Stimulated activated naive CD4-positive, alpha-beta T cell (primary cell): ENCODE data around the gene FAM168B.
"Not testable (repeated sequence)": the region's sequence is repeated elsewhere in the genome, so short reads cannot be mapped to it uniquely, and the experiment has no call there.

Experiments
- DNase-seq, 6 experiments: peaks; one replicate each; lab custom pipeline; 2025; lab: John Stamatoyannopoulos, UW

The FAM168B gene

DNA sequence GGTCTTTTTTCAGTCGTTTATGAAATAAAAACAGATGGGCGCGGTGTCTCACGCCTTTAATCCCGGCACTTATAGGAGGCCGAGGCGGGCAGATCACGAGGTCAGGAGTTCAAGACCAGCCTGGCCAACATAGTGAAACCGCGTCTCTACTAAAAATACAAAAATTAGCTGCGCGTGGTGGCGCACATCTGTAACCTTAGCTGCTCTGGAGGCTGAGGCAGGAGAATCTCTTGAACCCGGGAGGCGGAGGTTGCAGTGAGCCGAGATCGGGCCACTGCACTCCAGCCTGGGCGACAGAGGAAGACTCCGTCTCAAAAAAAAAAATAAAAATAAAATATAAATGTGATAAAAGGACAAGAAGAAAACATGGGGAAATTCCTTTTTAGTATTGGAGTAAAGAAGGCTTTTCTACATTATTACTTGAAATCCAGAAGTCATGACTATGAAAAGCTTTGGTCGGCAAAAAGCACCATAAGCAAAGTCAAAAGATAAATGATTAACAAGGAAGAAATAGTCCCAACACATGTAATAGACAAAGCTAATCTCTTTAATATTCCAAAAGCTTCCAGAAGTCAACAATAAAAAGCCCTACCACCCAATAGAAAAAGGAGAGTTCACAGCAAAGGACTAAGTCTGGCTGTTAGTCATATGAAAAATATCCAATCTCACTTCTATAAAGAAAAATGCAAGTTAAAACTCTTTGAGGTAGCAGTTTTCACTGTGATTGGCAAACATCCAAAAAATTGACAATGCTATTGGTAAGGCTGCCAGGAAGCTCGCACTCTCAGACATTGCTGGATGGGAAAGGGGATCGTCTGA lies 1.4 kb upstream of the FAM168B start:
- no peak for DNase-seq

DNA sequence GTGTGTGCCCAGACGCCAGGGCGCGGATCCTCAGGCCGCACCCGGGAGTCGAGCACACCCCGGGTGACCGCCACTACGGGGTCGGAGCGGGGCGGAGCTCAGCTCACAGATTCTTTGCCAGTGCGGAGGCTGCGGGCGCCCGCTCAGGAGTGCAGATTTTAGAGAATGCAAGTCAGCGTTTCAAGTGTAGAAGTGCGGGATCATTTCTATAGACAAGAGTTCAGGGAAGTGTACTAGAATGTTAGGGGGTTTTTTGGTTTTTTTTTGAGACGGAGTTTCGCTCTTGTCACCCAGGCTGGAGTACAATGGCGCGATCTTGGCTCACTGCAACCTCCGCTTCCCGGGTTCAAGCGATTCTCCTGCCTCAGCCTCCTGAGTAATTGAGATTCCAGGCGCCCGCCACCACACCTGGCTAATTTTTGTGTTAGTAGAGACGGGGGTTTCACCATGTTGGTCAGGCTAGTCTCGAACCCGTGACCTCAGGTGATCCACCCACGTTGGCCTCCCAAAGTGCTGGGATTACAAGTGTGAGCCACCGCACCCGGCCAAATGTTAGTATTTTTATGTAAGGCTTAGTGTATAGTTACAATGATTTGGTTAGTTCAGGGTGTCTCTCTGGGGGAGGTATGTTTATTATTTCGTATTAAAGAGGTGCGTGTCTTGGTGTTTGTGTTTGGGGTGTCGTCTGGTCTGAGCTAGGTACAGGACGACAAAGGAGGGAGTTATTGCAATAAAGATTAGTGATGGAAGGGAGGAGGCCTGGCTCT lies 619 bp upstream of the FAM168B start:
- peak in 2 of 6 experiments; percentile 63 to 77 for DNase-seq

DNA sequence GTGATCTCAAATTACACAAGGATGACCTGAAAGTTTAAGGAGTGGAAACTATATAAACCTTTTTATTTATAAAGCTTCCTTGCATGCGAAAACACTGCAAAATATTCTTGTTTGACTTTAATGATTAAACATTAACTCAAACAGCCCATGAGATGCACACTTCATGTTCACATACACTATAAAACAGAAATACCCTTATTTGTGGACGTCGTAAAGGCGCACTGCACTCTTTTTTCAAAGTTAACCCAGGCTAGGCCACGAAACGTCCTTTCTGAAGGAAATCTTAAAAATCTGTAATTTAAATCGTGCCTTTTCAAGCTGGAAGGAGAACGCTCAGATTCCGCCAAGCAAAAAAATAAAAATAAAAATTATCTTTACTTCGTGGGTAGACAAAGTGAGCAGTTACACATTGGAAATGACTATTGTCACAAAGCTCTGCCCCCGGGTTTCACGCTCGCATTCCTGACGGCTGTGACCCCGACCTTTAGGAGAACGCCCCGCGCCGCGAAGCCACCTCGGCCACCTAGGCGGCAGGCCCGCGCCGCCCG lies 728 bp downstream of the FAM168B start:
- DNase-seq = peak in 2 of 6 experiments; percentile 24

DNA sequence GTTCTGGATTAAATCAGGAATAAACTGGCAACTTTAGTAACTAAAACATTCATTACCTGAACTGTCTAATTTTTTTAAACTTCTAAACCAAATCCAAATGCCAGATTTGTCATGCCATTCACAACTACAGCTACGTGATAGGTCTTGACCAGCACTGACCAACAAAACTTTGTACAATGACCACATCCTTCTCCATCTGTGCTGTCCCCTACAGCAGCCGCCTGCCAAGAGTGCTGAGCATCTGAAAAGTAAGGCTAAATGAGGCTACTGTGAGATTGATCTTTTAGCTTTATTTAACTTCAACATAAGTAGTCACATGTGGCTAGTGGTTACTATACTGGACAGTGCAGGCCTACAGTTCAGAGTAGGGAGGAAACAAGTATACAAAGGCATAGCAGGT lies 7.6 kb downstream of the FAM168B start:
- no peak for DNase-seq

DNA sequence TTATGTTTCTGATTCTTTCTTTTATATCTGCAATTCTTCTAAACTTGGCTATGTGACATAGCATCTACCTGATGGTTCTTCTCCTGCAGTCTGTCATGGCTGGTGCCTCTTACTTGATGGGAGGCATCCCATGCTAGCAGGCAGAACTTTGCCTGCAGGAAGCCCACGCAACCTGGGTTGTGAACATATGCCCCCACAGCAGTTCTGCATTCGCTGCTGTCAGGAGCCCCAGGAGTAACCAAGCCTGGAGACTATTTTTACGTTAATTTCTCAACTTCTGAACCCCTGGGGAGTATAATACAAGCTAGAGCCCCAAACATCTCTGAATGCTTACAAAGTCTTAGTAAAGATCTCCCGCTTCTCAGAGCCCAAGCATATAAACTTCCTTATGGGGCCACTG lies 12.1 kb downstream of the FAM168B start:
- DNase-seq = no peak

DNA sequence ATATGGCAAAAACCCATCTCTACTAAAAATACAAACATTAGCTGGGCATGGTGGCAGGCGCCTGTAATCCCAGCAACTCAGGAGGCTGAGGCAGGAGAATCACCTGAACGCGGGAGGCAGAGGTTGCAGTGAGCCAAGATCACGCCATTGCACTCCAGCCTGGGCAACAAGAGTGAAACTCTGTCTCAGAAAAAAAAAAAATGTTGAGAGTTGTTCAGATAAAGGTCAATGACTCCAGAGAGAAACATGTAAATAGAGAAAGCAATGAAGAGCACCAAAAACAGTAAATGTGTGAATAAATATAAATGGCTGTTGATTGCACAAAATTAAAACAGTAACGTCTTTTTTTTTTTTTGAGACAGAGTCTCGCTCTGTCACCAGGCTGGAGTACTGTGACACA lies 13.3 kb downstream of the FAM168B start:
- DNase-seq = not testable (repeated sequence)

DNA sequence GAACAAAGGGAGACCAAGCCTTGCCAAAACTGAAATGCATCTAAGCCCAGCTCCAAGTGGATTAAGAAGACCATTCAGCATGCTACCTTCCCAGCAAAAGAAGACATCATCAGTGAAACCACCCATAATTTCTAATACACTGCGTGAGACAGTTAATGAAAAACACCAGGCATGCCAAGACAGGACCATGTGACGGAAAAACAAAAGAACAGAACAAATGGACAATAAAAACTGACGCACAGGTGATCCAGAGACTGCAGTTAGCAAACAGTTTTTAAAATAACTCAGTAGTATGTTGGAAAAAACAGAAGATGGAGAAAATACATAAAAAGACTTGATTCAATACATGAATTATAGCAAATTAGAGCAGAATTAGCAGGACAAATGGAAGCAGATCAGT lies 15.3 kb downstream of the FAM168B start:
- no peak for DNase-seq

DNA sequence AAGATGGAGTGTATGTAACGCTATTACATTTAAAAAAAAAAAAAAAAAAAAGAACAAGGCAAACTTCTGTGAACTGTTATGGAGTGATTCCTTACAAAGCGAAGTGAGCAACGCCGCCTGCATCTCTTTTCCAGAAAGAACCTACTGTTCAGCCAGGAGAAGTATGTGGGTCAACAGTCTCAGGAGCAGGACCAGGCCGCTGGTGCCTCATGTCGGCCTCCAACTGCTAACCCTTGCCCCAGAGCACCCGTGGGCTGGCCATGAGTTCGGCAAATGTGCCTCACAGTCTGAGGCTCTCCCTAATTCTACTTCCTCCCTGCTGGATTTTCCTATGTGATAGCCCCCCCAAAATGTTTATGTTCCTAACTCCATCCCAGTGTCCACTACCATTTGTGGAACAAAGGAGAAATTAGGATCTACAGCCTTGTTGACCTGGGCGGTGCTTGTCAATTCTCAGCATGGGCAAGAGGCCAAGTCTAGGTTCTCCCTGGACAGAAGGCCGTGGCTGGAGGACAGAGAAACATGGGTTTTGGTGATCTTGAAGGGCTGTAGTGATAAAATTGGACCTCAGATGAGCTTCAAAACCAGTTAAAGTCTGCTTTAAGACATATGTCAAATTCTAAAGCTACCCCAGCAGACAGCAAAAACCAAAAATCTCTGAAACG lies 15.9 kb downstream of the FAM168B start:
- DNase-seq = no peak

DNA sequence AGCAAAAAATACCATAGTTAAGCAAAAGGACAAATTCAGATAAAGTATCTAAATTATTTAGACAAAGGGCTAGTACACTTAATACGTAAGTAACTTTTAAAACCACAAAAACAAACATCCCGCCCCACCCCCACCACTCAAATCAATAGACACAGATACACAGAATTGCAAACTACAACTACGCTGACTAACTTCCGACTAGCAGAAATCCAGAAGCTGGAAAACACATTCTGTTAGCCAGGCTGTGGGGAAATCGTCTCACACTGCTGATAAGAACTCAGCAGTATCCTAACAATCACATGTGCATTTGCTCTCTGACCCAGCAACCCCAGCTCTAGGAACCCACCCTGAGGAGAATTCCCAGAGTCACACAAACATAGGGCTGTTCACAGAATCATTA lies 16.6 kb downstream of the FAM168B start:
- DNase-seq = no peak

DNA sequence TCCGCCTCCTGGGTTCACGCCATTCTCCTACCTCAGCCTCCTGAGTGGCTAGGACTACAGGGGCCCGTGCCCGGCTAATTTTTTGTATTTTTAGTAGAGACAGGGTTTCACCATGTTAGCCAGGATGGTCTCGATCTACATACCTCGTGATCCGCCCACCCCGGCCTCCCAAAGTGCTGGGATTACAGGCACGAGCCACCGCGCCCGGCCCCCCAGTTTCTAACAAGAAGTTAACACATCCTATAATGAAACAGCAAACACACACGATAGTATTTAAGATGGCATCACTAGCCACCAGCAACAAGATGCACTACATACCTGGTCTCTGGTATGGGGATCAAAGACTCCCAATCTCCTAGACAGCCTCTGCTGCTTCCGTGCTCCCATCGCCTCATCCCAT lies 17.7 kb downstream of the FAM168B start:
- DNase-seq = not testable (repeated sequence)

DNA sequence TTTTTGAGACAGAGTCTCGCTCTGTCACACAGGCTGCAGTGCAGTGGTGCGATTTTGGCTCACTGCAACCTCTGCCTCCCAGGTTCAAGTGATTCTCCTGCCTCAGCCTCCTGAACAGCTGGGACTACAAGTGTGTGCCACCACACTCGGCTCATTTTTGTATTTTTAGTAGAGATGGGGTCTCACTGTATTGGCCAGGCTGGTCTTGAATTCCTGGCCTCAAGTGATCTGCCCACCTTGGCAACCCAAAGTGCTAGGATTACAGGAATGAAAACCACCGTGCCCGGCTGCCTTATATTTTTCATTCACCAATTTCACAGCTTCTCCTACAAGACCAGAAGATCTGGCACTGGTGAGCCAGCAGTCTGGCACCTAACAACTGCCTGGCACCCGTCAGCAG lies 25.1 kb downstream of the FAM168B start:
- DNase-seq = not testable (repeated sequence)

DNA sequence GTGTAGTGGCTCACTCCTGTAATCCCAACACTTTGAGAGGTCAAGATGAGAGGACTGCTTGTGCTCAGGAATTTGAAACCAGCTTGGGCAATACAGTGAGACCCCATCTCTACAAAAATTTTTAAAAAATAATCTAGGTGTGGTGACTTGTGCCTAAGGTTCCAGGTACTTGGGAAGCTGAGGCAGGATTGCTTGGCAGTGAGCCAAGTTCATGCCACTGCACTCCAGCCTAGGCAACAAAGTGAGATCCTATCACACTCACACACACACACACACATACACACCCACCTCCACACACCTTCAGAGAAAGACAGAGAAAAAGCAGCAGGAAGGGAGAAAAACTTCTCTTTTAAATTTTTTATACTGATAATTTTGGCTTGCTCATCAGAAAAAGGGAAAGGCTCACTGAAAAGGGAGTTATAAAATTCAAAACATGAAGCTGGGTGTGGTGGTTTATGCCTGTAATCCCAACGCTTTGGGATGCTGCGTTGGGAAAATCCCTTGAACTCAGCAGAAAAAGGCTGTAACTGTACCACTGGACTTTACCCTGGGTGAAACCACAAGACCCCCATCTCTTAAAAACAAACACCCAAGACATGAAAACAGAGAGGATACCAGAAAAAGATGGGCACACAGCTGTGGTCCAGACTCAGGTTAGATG lies 25.7 kb downstream of the FAM168B start:
- DNase-seq = no peak

DNA sequence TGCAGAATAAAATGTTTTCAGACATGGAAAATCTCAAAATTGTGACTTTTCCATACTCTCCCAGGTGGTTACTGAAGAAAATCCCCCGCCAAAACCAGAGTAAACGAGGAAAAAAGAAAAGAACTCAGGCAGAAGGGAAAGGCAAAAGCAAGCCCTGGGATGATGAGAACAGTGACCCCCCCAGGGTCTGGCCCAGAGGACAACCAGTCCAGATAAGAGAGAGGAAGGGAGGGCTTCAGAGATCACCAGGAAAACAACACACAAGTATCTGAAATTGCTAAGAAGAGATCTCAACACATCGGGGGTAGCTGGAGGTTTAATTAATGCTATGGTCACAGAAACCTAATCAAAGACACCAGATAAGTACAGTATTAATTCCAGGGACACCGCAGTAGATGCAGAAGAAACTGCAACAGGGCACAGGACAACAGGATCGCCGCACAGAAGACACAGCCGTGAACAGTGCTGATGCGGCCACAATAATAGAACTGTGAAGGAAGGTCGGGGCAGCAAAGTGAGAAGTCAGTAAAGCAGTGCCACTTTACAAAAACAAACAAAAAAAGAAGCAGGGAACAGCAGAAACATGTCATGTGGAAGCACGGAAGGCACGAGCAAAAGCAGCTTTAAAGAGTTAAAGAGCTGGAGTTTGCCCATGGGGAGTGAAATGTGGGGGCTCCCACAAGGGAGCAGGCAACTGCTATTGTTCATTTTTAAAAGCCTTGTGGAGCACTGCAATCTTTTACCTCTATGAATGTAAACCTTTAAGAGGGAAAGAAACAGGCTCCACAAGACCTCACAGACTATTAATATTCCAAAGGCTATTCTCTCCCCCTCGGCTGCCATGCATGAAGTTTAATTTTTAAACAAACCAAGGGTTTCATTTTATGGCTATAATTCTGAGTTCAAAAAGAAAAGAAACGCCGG lies 28.4 kb downstream of the FAM168B start:
- DNase-seq = no peak

DNA sequence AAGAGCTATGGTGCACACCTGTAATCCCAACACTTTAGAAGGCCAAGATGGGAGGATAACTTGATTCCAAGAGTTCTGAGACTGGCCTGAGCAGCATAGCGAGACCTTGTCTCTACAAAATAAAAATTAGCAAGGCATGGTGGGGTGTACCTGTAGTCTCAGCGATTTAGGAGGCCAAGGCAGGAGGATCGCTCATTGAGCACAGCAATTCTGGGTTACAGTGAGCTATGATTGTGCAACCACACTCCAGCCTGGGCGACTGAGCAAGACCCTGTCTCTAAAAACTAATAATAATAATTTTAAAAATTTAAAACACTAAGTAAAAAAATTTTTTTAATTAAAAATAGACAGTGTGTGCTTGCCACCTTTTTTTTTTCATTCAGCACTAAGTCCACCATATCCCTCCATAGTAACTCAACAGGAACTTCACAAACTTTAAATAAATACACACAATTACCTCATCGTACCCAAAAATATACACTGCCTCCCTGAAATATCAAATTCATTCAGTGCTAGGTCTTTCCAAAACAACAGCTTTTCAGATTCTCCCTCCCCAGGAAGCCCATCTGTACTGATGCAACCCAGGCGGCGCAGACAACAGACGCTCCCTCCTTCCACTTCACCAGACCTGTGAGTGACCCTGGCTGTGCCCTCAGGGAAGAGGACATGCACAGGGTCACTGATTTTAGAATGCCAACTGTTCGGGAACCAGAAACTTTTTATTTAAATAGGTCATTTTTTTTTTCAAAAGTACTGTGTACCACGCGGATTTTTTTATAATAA lies 29.6 kb downstream of the FAM168B start:
- no peak for DNase-seq

DNA sequence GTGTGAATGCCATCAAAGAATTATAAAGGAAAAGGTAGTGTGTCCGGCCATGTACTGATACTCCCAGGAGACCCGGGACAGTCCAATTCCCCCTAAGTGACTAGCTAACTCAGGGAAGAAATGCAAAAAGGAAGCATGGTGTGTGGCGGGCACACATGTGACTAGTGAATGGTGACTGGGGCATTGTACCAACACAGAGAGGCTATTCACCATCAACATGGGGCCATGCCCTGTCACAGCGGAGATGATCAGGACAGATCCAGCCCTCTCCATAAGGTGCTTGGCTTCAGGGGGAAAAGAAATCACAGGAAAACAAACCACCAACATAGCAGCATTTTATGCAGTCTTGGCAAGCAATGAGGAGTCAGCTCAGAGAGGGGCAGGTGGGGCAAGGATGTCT lies 34.3 kb downstream of the FAM168B start:
- no peak for DNase-seq

DNA sequence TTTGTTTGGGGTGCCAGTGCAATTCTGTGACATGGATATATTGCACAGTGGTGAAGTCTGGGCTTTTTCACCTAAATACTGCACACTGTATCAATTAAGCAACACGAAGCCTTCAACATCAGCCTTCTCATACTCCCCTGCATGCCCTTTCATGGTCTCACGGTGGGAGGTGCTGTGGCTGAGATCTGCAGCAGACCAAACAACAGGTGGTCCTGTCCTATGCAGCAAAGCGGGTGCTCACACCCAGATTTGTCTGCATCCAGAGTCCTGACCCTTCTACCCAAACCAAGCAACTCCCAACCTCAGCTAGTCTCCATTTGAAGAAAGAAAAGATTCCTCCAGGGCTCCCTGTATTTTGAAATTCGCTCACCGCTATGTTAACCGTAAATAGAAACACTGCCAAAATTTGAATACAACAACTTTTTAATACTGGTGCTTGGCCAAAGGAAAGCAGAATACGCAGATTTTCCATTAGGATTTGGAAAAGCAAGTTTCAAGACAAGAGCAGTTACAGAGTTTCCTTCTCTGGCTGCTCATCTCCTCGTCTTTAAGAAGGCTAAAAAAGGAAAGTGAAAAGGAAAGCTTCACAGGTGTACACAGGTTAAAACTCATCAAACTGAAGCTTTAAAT lies 34.9 kb downstream of the FAM168B start:
- DNase-seq = no peak

DNA sequence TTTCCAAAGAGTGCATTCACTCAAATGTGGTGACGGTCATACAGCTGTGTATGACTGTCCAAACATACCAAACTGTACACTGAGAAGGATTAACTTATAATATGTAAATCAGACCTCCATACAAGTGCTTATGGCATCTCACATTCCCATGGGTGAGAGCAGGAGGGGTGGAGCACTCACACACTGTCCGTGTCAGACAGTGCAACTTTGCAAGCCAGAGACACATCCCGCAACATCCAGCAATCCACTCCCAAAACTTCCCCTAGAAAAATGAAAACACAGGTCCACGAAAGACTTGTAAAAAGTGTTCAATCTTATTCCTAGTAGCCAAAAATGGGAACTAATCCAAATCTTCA lies 36.4 kb downstream of the FAM168B start:
- no peak for DNase-seq

DNA sequence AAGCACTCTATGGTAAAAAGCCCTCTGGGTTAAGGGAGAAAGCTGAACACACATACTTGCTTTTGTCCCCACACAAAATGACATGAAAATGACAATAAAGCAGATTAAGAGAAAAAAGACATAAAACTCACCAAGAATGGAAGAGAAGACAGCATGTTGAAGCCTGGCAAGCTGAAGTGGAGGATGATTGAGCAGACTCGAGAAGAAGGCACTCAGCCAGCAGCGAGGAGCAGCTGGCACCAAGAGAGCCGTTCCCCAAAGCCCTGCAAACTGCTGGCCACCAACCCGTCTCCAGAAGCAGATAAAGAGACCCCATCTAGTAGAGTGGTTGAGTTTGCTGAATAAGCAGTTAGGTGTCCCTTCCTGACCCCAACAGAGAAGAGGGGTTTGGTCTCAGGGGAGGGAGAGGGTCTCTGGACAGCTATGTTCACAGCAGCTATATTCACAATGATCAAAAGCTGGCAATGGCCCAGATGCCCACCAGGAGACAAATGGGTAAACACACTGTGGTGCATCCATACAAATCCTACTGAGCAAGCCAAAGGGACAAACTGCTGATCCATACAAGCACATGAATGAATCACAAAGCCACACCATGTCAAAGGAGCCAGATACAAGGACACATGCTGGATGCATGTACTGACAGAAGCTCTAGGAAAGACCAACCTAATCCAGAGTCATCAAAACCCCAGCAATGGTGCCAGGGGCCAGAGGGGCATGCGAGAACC lies 36.9 kb downstream of the FAM168B start:
- DNase-seq = no peak
